SK-N-SH (cell line): Measurements from ENCODE around the gene DDX54. TPM values are rescaled to one million over a fixed set of nuclear protein-coding genes. Genes with fewer than 3 reads are reported as not detected.

Source experiments
- CTCF ChIA-PET: fragments of 300-600, 350-600 bp; formaldehyde crosslinking; extraction: SDS; loops from one replicate; lab custom pipeline; 2021; lab: Yijun Ruan, JAX
- POLR2A ChIA-PET: fragments of 350-600 bp; sonication (Branson Sonifier 250); formaldehyde crosslinking; extraction: SDS; loops from one replicate; lab custom pipeline; 2020; ENCODE audit warnings: antibody characterized with exemption, inconsistent platforms; lab: Yijun Ruan, JAX
- DNase-seq: peaks from one replicate; pipeline ENCODE4 v3.0.0; 2012
- H2AFZ ChIP-seq: fragments of 200-600 bp; sonication (generic); 2 replicates; pipeline ENCODE4 v1.8.1; 2016; ENCODE audit warnings: antibody characterized with exemption, mild to moderate bottlenecking, low read depth
- H3F3A ChIP-seq: fragments of 200-600 bp; sonication (generic); replicated peaks from 2 replicates; pipeline ENCODE3; 2016; ENCODE audit warnings: antibody characterized with exemption, mild to moderate bottlenecking; ENCODE audit not compliant: insufficient read depth
- H3K27ac ChIP-seq, 2 experiments: fragments of 200-500 bp in 1 of 2; fragments of 200-600 bp in 1 of 2; sonication (Bioruptor generic) in 1 of 2; sonication (generic), shearing (Covaris generic) in 1 of 2; 2 replicates each; pipeline versions ENCODE4 v1.5.1 to v1.6.1; 2014 to 2016; ENCODE audit warnings: low read depth in 2 of 2, inconsistent platforms in 1 of 2, low read length in 1 of 2, mild to moderate bottlenecking in 1 of 2, mixed read lengths in 1 of 2
- H3K27me3 ChIP-seq: fragments of 200-600 bp; sonication (generic), shearing (Covaris generic); 2 replicates; pipeline ENCODE4 v1.6.1; 2016; ENCODE audit warnings: mixed run types; ENCODE audit not compliant: insufficient read depth
- H3K36me3 ChIP-seq, 2 experiments: fragments of 200-500 bp in 1 of 2; fragments of 200-600 bp in 1 of 2; sonication (Bioruptor generic) in 1 of 2; sonication (generic) in 1 of 2; replicated peaks in 1 of 2; 2 replicates each; pipeline versions ENCODE3 to v1.5.1; 2014 to 2016; ENCODE audit warnings: low read length in 1 of 2, mild to moderate bottlenecking in 1 of 2; ENCODE audit not compliant: insufficient read depth in 2 of 2, control insufficient read depth in 1 of 2
- H3K4me1 ChIP-seq, 2 experiments: fragments of 200-500 bp in 1 of 2; fragments of 200-600 bp in 1 of 2; sonication (Bioruptor generic) in 1 of 2; sonication (generic), shearing (Covaris generic) in 1 of 2; 2 replicates each; pipeline versions ENCODE4 v1.5.1 to v1.6.1; 2014 to 2016; ENCODE audit warnings: low read depth in 1 of 2, low read length in 1 of 2, mixed run types in 1 of 2; ENCODE audit not compliant: insufficient read depth in 2 of 2, control insufficient read depth in 1 of 2
- H3K4me2 ChIP-seq: fragments of 200-600 bp; sonication (generic), shearing (Covaris generic); 2 replicates; pipeline ENCODE4 v1.6.1; 2017; ENCODE audit warnings: mixed run types
- H3K4me3 ChIP-seq, 2 experiments: fragments of 200-500 bp in 1 of 2; fragments of 200-600 bp in 1 of 2; sonication (Bioruptor generic) in 1 of 2; sonication (generic), shearing (Covaris generic) in 1 of 2; 2 replicates each; pipeline versions ENCODE4 v1.5.1 to v1.8.1; 2014 to 2016; ENCODE audit warnings: low read depth in 2 of 2, inconsistent platforms in 1 of 2, low read length in 1 of 2, mild to moderate bottlenecking in 1 of 2, mixed read lengths in 1 of 2, moderate library complexity in 1 of 2
- H3K79me2 ChIP-seq: fragments of 200-600 bp; sonication (generic); 2 replicates; pipeline ENCODE4 v1.8.1; 2017; ENCODE audit warnings: mild to moderate bottlenecking; ENCODE audit not compliant: insufficient read depth
- H3K9ac ChIP-seq: fragments of 200-600 bp; sonication (generic); 2 replicates; pipeline ENCODE4 v1.6.1; 2017; ENCODE audit warnings: mixed run types
- H3K9me2 ChIP-seq: fragments of 200-600 bp; sonication (generic); 2 replicates; pipeline ENCODE4 v1.6.1; 2017; ENCODE audit warnings: mixed run types
- H3K9me3 ChIP-seq: fragments of 200-600 bp; sonication (generic); 2 replicates; pipeline ENCODE4 v1.6.1; 2017; ENCODE audit warnings: mixed run types, mild to moderate bottlenecking, moderate library complexity
- H4K20me1 ChIP-seq: fragments of 200-600 bp; sonication (generic); 2 replicates; pipeline ENCODE4 v1.6.1; 2017; ENCODE audit warnings: mild to moderate bottlenecking, mixed run types; ENCODE audit not compliant: insufficient read depth
- ELF1 ChIP-seq: IDR thresholded peaks from 2 replicates; pipeline ENCODE4 v1.4.0; 2012
- EZH2phosphoT487 ChIP-seq: fragments of 200-600 bp; sonication (generic); IDR thresholded peaks from 2 replicates; pipeline ENCODE4 v1.6.1; 2017; ENCODE audit warnings: low read depth, mixed run types, mild to moderate bottlenecking, antibody characterized with exemption, moderate library complexity, borderline replicate concordance
- FOSL2 ChIP-seq: IDR thresholded peaks from 2 replicates; pipeline ENCODE4 v1.4.0; 2012; ENCODE audit warnings: low read depth, mild to moderate bottlenecking, moderate library complexity, borderline replicate concordance
- FOXJ3 ChIP-seq: sonication (generic); formaldehyde crosslinking; IDR thresholded peaks from 2 replicates; pipeline ENCODE4 v1.5.1; 2020; ENCODE audit warnings: mild to moderate bottlenecking, missing genetic modification reagents
- JUND ChIP-seq: IDR thresholded peaks from 2 replicates; pipeline ENCODE4 v1.4.0; 2012
- MEF2A ChIP-seq: IDR thresholded peaks from 2 replicates; pipeline ENCODE4 v1.4.0; 2012; ENCODE audit warnings: low read depth, borderline replicate concordance
- MXI1 ChIP-seq: IDR thresholded peaks from 2 replicates; pipeline ENCODE4 v1.6.1; 2012; ENCODE audit warnings: mild to moderate bottlenecking, low read depth, low read length, improper control_type of control experiment
- RFX5 ChIP-seq: IDR thresholded peaks from 2 replicates; pipeline ENCODE4 v1.6.1; 2012; ENCODE audit warnings: mild to moderate bottlenecking, improper control_type of control experiment, low read length
- SIN3A ChIP-seq: IDR thresholded peaks from 2 replicates; pipeline ENCODE4 v1.6.1; 2012; ENCODE audit warnings: low read depth, mild to moderate bottlenecking, low read length, moderate library complexity, borderline replicate concordance
- SMC3 ChIP-seq: IDR thresholded peaks from 2 replicates; pipeline ENCODE4 v1.6.1; 2012; ENCODE audit warnings: low read depth, low read length, improper control_type of control experiment
- TCF12 ChIP-seq: IDR thresholded peaks from 2 replicates; pipeline ENCODE4 v1.4.0; 2012
- YY1 ChIP-seq: IDR thresholded peaks from 2 replicates; pipeline ENCODE4 v1.4.0; 2012; ENCODE audit warnings: low read depth, mild to moderate bottlenecking
- WGBS: methylation state at CpG from one replicate; pipeline ENCODE4 v1.1.6; 2017; ENCODE audit warnings: low lambda C conversion rate; 5-methylcytosine and 5-hydroxymethylcytosine counted together
- polyA plus RNA-seq, 3 experiments: library from polyadenylated mRNA; depleted of rRNA; stranded (reverse); fragments of >200 nt; gene quantifications; 2 replicates each; pipeline ENCODE4 v1.2.3, GENCODE V29; 2012
- TF ChIP-seq, protein P1 (sequence below): IDR thresholded peaks from 2 replicates; pipeline ENCODE4; 2012
- TF ChIP-seq, protein P2 (sequence below): IDR thresholded peaks from 2 replicates; pipeline ENCODE4 v1.4.0; 2012; ENCODE audit warnings: low read depth
- TF ChIP-seq, protein P3 (sequence below): IDR thresholded peaks from 2 replicates; pipeline ENCODE4 v1.4.0; 2012; ENCODE audit warnings: low read depth, borderline replicate concordance
- TF ChIP-seq, protein P4 (sequence below): IDR thresholded peaks from 2 replicates; pipeline ENCODE4 v1.6.1; 2012; ENCODE audit warnings: mild to moderate bottlenecking, low read depth, low read length, moderate library complexity
- TF ChIP-seq, protein P5 (sequence below): fragments of 200-600 bp; sonication (generic); IDR thresholded peaks from 2 replicates; pipeline ENCODE4 v1.6.1; 2017; ENCODE audit warnings: antibody characterized with exemption, mild to moderate bottlenecking, moderate library complexity
- TF ChIP-seq, protein P6 (sequence below): fragments of 150-350 bp; IDR thresholded peaks from 2 replicates; pipeline ENCODE4 v1.6.1; 2016; ENCODE audit warnings: mild to moderate bottlenecking, low read depth, low read length

The DDX54 gene
- polyA plus RNA-seq, 1 of the 3 experiments (the other 2 are of a cell fraction) = 69.9 TPM

DNA sequence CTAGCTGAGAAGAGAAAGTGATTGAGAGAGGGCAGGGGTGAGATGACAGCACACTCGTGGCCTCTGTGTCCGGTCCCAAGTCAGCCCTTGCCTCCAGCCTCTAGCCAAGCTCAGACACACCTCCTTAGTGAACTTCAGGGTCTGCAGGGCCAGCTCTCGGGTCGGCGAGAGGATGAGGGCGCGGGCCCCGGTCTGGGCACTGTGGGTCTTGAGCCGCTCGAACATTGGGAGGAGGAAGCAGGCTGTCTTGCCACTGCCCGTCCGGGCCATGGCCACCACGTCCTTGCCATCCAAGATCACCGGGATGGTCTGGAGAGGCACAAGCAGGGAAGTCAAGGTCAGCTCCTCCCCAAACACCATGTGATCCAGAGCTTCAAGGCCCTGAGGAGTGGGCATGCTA is 6.3 kb downstream of the DDX54 start:
- Histone ChIP-seq H3K27ac (no peak overlapping the region), H3F3A (no peaks in the 10 kb centered on the region), H3K9ac (no peak overlapping the region), H3K36me3 (peaks cover 33 to 39% of the 10 kb centered on the region in 2 experiments), H3K79me2 (peaks cover 40% of the 10 kb centered on the region), H3K27me3 (no peaks in the 10 kb centered on the region), H3K9me3 (no peaks in the 10 kb centered on the region), H3K4me2 (no peak overlapping the region), H2AFZ (no peak overlapping the region), H3K9me2 (no peaks in the 10 kb centered on the region), H3K4me1 (no peaks in the 10 kb centered on the region; a peak in 1 of 4 replicates), H3K4me3 (no peak overlapping the region), H4K20me1 (peaks cover 6% of the 10 kb centered on the region)
- 100% methylated on average over 3 of the region's 14 CpGs for whole genome bisulfite sequencing
- no peak for TF ChIP-seq JUND
- no peak for TF ChIP-seq SMC3
- TF ChIP-seq YY1 = no peak
- TF ChIP-seq FOSL2 = no peak
- no peak for TF ChIP-seq MXI1
- TF ChIP-seq, protein P1, sequence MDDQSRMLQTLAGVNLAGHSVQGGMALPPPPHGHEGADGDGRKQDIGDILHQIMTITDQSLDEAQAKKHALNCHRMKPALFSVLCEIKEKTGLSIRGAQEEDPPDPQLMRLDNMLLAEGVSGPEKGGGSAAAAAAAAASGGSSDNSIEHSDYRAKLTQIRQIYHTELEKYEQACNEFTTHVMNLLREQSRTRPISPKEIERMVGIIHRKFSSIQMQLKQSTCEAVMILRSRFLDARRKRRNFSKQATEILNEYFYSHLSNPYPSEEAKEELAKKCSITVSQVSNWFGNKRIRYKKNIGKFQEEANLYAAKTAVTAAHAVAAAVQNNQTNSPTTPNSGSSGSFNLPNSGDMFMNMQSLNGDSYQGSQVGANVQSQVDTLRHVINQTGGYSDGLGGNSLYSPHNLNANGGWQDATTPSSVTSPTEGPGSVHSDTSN = no peak
- TF ChIP-seq RFX5 = no peak
- TF ChIP-seq, protein P2, sequence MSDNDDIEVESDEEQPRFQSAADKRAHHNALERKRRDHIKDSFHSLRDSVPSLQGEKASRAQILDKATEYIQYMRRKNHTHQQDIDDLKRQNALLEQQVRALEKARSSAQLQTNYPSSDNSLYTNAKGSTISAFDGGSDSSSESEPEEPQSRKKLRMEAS = no peak
- TF ChIP-seq, protein P3, sequence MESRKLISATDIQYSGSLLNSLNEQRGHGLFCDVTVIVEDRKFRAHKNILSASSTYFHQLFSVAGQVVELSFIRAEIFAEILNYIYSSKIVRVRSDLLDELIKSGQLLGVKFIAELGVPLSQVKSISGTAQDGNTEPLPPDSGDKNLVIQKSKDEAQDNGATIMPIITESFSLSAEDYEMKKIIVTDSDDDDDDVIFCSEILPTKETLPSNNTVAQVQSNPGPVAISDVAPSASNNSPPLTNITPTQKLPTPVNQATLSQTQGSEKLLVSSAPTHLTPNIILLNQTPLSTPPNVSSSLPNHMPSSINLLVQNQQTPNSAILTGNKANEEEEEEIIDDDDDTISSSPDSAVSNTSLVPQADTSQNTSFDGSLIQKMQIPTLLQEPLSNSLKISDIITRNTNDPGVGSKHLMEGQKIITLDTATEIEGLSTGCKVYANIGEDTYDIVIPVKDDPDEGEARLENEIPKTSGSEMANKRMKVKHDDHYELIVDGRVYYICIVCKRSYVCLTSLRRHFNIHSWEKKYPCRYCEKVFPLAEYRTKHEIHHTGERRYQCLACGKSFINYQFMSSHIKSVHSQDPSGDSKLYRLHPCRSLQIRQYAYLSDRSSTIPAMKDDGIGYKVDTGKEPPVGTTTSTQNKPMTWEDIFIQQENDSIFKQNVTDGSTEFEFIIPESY = no peak
- no peak for TF ChIP-seq MEF2A
- TF ChIP-seq ELF1 = no peak
- TF ChIP-seq, protein P4, sequence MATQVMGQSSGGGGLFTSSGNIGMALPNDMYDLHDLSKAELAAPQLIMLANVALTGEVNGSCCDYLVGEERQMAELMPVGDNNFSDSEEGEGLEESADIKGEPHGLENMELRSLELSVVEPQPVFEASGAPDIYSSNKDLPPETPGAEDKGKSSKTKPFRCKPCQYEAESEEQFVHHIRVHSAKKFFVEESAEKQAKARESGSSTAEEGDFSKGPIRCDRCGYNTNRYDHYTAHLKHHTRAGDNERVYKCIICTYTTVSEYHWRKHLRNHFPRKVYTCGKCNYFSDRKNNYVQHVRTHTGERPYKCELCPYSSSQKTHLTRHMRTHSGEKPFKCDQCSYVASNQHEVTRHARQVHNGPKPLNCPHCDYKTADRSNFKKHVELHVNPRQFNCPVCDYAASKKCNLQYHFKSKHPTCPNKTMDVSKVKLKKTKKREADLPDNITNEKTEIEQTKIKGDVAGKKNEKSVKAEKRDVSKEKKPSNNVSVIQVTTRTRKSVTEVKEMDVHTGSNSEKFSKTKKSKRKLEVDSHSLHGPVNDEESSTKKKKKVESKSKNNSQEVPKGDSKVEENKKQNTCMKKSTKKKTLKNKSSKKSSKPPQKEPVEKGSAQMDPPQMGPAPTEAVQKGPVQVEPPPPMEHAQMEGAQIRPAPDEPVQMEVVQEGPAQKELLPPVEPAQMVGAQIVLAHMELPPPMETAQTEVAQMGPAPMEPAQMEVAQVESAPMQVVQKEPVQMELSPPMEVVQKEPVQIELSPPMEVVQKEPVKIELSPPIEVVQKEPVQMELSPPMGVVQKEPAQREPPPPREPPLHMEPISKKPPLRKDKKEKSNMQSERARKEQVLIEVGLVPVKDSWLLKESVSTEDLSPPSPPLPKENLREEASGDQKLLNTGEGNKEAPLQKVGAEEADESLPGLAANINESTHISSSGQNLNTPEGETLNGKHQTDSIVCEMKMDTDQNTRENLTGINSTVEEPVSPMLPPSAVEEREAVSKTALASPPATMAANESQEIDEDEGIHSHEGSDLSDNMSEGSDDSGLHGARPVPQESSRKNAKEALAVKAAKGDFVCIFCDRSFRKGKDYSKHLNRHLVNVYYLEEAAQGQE = no peak
- TF ChIP-seq, protein P5, sequence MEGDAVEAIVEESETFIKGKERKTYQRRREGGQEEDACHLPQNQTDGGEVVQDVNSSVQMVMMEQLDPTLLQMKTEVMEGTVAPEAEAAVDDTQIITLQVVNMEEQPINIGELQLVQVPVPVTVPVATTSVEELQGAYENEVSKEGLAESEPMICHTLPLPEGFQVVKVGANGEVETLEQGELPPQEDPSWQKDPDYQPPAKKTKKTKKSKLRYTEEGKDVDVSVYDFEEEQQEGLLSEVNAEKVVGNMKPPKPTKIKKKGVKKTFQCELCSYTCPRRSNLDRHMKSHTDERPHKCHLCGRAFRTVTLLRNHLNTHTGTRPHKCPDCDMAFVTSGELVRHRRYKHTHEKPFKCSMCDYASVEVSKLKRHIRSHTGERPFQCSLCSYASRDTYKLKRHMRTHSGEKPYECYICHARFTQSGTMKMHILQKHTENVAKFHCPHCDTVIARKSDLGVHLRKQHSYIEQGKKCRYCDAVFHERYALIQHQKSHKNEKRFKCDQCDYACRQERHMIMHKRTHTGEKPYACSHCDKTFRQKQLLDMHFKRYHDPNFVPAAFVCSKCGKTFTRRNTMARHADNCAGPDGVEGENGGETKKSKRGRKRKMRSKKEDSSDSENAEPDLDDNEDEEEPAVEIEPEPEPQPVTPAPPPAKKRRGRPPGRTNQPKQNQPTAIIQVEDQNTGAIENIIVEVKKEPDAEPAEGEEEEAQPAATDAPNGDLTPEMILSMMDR = no peak
- no peak for TF ChIP-seq SIN3A
- TF ChIP-seq FOXJ3 = no peak
- TF ChIP-seq, protein P6, sequence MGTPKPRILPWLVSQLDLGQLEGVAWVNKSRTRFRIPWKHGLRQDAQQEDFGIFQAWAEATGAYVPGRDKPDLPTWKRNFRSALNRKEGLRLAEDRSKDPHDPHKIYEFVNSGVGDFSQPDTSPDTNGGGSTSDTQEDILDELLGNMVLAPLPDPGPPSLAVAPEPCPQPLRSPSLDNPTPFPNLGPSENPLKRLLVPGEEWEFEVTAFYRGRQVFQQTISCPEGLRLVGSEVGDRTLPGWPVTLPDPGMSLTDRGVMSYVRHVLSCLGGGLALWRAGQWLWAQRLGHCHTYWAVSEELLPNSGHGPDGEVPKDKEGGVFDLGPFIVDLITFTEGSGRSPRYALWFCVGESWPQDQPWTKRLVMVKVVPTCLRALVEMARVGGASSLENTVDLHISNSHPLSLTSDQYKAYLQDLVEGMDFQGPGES = no peak
- no peak for TF ChIP-seq TCF12
- no peak for TF ChIP-seq EZH2phosphoT487
- no peak for DNase-seq
- ChIA-PET CTCF (interaction anchor here (2.4 to 10.9 kb wide), 2 partner anchors 26 to 129 kb away, joined by 7 to 113 read pairs; no protein-coding TSS in a partner anchor), POLR2A (no interaction called here)
